HCT116 (cell line): ENCODE data around the gene SPPL2B. TPM values are rescaled to one million over a fixed set of nuclear protein-coding genes. Genes with fewer than 3 reads are reported as not detected.
"Not testable (repeated sequence)": the region's sequence is repeated elsewhere in the genome, so short reads cannot be mapped to it uniquely, and the experiment has no call there.

Source experiments
- ATAC-seq: fragments of 200-7000 bp; cut with Tn5 transposase; 2 replicates; pipeline ENCODE4 v1.9.1; 2020; ENCODE audit warnings: mild to moderate bottlenecking, moderate library complexity
- BruUV-seq: library from RNA; stranded (reverse); fragments of 400-500 nt; replicated peaks from 2 replicates; lab custom pipeline; 2021; lab: Mats Ljungman, UMichigan
- CTCF ChIA-PET: fragments of 300-600 bp; sonication (Branson Sonifier 250); formaldehyde crosslinking; loops from one replicate; lab custom pipeline; 2021; ENCODE audit warnings: antibody characterized with exemption; lab: Charles Lee
- POLR2A ChIA-PET: fragments of 300-600, 350-600 bp; sonication (Branson Sonifier 250); formaldehyde crosslinking; loops from one replicate; lab custom pipeline; 2021; ENCODE audit warnings: antibody characterized with exemption; lab: Charles Lee
- RAD21 ChIA-PET, 2 experiments: fragments of 300-600 bp; sonication (Branson Sonifier 250); formaldehyde crosslinking; loops; one replicate each; lab custom pipeline; 2023; ENCODE audit warnings: low total read pairs in 2 of 2; ENCODE audit not compliant: uncharacterized antibody in 2 of 2, unreplicated experiment in 2 of 2, low non-redundant PET in 1 of 2; lab: Charles Lee
- DNase-seq: peaks from one replicate; pipeline ENCODE4 v3.0.0-alpha.2; 2010; ENCODE audit warnings: low read depth, low spot score
- H2AFZ ChIP-seq: fragments of 200-600 bp; shearing (Covaris generic), sonication (generic); 2 replicates; pipeline ENCODE4 v1.6.1; 2017; ENCODE audit warnings: low read depth, mixed run types, mixed read lengths, antibody characterized with exemption, low read length; ENCODE audit not compliant: poor library complexity, severe bottlenecking
- H3K27ac ChIP-seq: 2 replicates; pipeline ENCODE4 v1.5.1; 2012; ENCODE audit warnings: low read depth, low read length
- H3K27me3 ChIP-seq: fragments of 200-600 bp; sonication (generic); 2 replicates; pipeline ENCODE4 v1.6.1; 2016; ENCODE audit warnings: mixed run types, low read length, mixed read lengths; ENCODE audit not compliant: insufficient read depth
- H3K36me3 ChIP-seq, 2 experiments: fragments of 200-500 bp in 1 of 2; fragments of 200-600 bp in 1 of 2; sonication (Bioruptor generic) in 1 of 2; sonication (generic) in 1 of 2; 2 replicates each; pipeline versions ENCODE4 v1.5.1 to v1.6.1; 2014 to 2016; ENCODE audit warnings: low read length in 2 of 2, inconsistent platforms in 1 of 2, mixed read lengths in 1 of 2, mixed run types in 1 of 2; ENCODE audit not compliant: insufficient read depth in 2 of 2, control insufficient read depth in 1 of 2
- H3K4me1 ChIP-seq, 2 experiments: fragments of 200-600 bp in 1 of 2; sonication (generic) in 1 of 2; 2 replicates each; pipeline versions ENCODE4 v1.5.1 to v1.6.1; 2012 to 2017; ENCODE audit warnings: low read length in 2 of 2, inconsistent platforms in 1 of 2, mild to moderate bottlenecking in 1 of 2, mixed read lengths in 1 of 2, mixed run types in 1 of 2, moderate library complexity in 1 of 2; ENCODE audit not compliant: insufficient read depth in 2 of 2, control insufficient read depth in 1 of 2
- H3K4me2 ChIP-seq: fragments of 200-600 bp; sonication (generic); 2 replicates; pipeline ENCODE4 v1.6.1; 2017; ENCODE audit warnings: mixed run types, low read length, mixed read lengths
- H3K4me3 ChIP-seq, 2 experiments: fragments of 200-600 bp in 1 of 2; sonication (generic) in 1 of 2; replicated peaks in 1 of 2; 2 replicates each; pipeline ENCODE4 v1.5.1; 2011 to 2016; ENCODE audit warnings: low read length in 2 of 2, control low read depth in 1 of 2, low read depth in 1 of 2, mild to moderate bottlenecking in 1 of 2, mixed read lengths in 1 of 2, mixed run types in 1 of 2
- H3K79me2 ChIP-seq: fragments of 200-600 bp; sonication (generic); 2 replicates; pipeline ENCODE4 v1.6.1; 2017; ENCODE audit warnings: mild to moderate bottlenecking, mixed run types, low read length, moderate library complexity, mixed read lengths; ENCODE audit not compliant: insufficient read depth
- H3K9ac ChIP-seq: fragments of 200-600 bp; sonication (generic); 2 replicates; pipeline ENCODE4 v1.6.1; 2016; ENCODE audit warnings: low read length, mixed read lengths
- H3K9me2 ChIP-seq: fragments of 200-600 bp; sonication (generic), shearing (Covaris generic); 2 replicates; pipeline ENCODE4 v1.6.1; 2017; ENCODE audit warnings: mixed run types, mild to moderate bottlenecking, moderate library complexity; ENCODE audit not compliant: insufficient read depth
- H3K9me3 ChIP-seq, 2 experiments: fragments of 200-500 bp in 1 of 2; fragments of 200-600 bp in 1 of 2; sonication (Bioruptor generic) in 1 of 2; sonication (generic) in 1 of 2; 2 replicates each; pipeline ENCODE4 v1.6.1; 2014 to 2017; ENCODE audit warnings: low read length in 2 of 2, mixed read lengths in 2 of 2, inconsistent platforms in 1 of 2, low read depth in 1 of 2, mild to moderate bottlenecking in 1 of 2, mixed run types in 1 of 2, moderate library complexity in 1 of 2; ENCODE audit not compliant: control insufficient read depth in 1 of 2, insufficient read depth in 1 of 2
- H4K20me1 ChIP-seq: fragments of 200-600 bp; sonication (generic), shearing (Covaris generic); 2 replicates; pipeline ENCODE4 v1.6.1; 2017; ENCODE audit warnings: mixed run types, mild to moderate bottlenecking, moderate library complexity; ENCODE audit not compliant: insufficient read depth
- ATF3 ChIP-seq: IDR thresholded peaks from 2 replicates; pipeline ENCODE4 v1.6.1; 2012
- JUND ChIP-seq: IDR thresholded peaks from 2 replicates; pipeline ENCODE4 v1.6.1; 2012
- POLR2AphosphoS5 ChIP-seq: IDR thresholded peaks from 2 replicates; pipeline ENCODE4 v1.6.1; 2011; ENCODE audit warnings: mild to moderate bottlenecking, low read depth, low read length, moderate library complexity
- RAD21 ChIP-seq: IDR thresholded peaks from 2 replicates; pipeline ENCODE4 v1.6.1; 2012; ENCODE audit warnings: low read depth, mild to moderate bottlenecking
- REST ChIP-seq: IDR thresholded peaks from 2 replicates; pipeline ENCODE4 v1.6.1; 2012; ENCODE audit warnings: low read depth
- SP1 ChIP-seq: IDR thresholded peaks from 2 replicates; pipeline ENCODE4 v1.6.1; 2012; ENCODE audit warnings: low read depth
- SRF ChIP-seq: IDR thresholded peaks from 2 replicates; pipeline ENCODE4 v1.6.1; 2012; ENCODE audit warnings: low read depth
- TCF7L2 ChIP-seq: IDR thresholded peaks from 2 replicates; pipeline ENCODE4 v1.7.0; 2011; ENCODE audit warnings: borderline replicate concordance, inconsistent platforms; ENCODE audit not compliant: insufficient read depth, insufficient read length; ENCODE audit errors: extremely low read depth
- ZFX ChIP-seq: fragments of 450-650 bp; IDR thresholded peaks from 2 replicates; pipeline ENCODE4 v1.6.1; 2017
- ZNF274 ChIP-seq: fragments of 200-500 bp; sonication (Bioruptor generic); IDR thresholded peaks from 2 replicates; pipeline ENCODE4 v1.6.1; 2014; ENCODE audit warnings: mild to moderate bottlenecking, low read depth, low read length, inconsistent platforms
- intact Hi-C: fragments of 100-400 bp; cut with micrococcal nuclease; formaldehyde crosslinking; loops from 2 replicates; pipeline ENCODE4 v1.10.0; 2022
- total RNA-seq: library from RNA; stranded (reverse); gene quantifications from one replicate; pipeline ENCODE4 v1.2.1, GENCODE V29; 2021; ENCODE audit not compliant: unreplicated experiment

SPPL2B gene
- total RNA-seq, 1 experiment from 2014 or later, result 83.1 TPM

GRCh38 chr19:2392366-2392765 lies 63.9 kb downstream of the SPPL2B start:
- Histone ChIP-seq H3K4me1 (peaks cover 0 to 13% of the 10 kb centered on the region in 2 experiments; a peak in 2 of 4 replicates), H2AFZ (no peak overlapping the region), H4K20me1 (no peaks in the 10 kb centered on the region), H3K36me3 (no peaks in the 10 kb centered on the region), H3K9ac (no peak overlapping the region), H3K4me2 (no peak overlapping the region), H3K79me2 (no peaks in the 10 kb centered on the region), H3K27ac (no peak overlapping the region), H3K4me3 (no peak overlapping the region), H3K9me2 (no peaks in the 10 kb centered on the region), H3K27me3 (no peaks in the 10 kb centered on the region), H3K9me3 (peaks cover 0 to 7% of the 10 kb centered on the region in 2 experiments; a peak in 1 of 4 replicates)
- POLR2A ChIA-PET, result interaction anchor here (0.6 to 1.2 kb wide), 3 partner anchors 98 to 532 kb away, joined by 3 to 4 read pairs (median 3); no protein-coding TSS in a partner anchor
- CTCF ChIA-PET, result interaction anchor here (0.6 to 1.2 kb wide), 3 partner anchors 219 to 1640 kb away, joined by 3 to 4 read pairs (median 4); no protein-coding TSS in a partner anchor
- no peak for TF ChIP-seq JUND
- TF ChIP-seq ZFX, result no peak
- no peak for TF ChIP-seq TCF7L2
- TF ChIP-seq REST, result no peak
- no peak for TF ChIP-seq SP1
- TF ChIP-seq RAD21, result no peak
- no peak for TF ChIP-seq ZNF274
- TF ChIP-seq SRF, result no peak
- no peak for TF ChIP-seq POLR2AphosphoS5
- TF ChIP-seq ATF3, result no peak
- RAD21 ChIA-PET, result no interaction called here
- ATAC-seq (no peak), DNase-seq (no peak)
- no TSS peak for BruUV-seq
- intact Hi-C loops, result loop anchor here (5.0 kb wide), 1 partner anchor 65 kb away; the partner anchor contains the start of genes LSM7 and SPPL2B

- RAD21 ChIA-PET, BruUV-seq, H3K9ac ChIP-seq, H3K4me3 ChIP-seq, H3K79me2 ChIP-seq, DNase-seq, H3K27ac ChIP-seq, H3K4me2 ChIP-seq, H3K9me3 ChIP-seq, ATAC-seq, H2AFZ ChIP-seq, H3K27me3 ChIP-seq, H4K20me1 ChIP-seq, H3K4me1 ChIP-seq, H3K36me3 ChIP-seq, H3K9me2 ChIP-seq: not testable (repeated sequence)
- intact Hi-C loops, result loop anchor here (5.0 kb wide), 1 partner anchor 66 kb away; the partner anchor contains the start of genes LSM7 and SPPL2B
- ChIA-PET POLR2A (interaction anchor here (1.2 kb wide), 1 partner anchor 123 kb away, joined by 3 read pairs; no protein-coding TSS in a partner anchor), CTCF (interaction anchor here (0.6 to 1.2 kb wide), 3 partner anchors 218 to 1640 kb away, joined by 3 to 4 read pairs (median 4); no protein-coding TSS in a partner anchor)
Observed at GRCh38 chr19:2392899-2393298, 64.4 kb downstream of the SPPL2B start.
